ENCODE data around the gene DHRS9. TPM values are rescaled to one million over a fixed set of nuclear protein-coding genes. Genes with fewer than 3 reads are reported as not detected.

DHRS9 gene
- total and polyA plus RNA-seq, 9 of the 15 experiments (the other 6 are each of a cell fraction or from before 2014, with no cell fraction given): 0.27 to 1.7 (median 0.69) TPM

GRCh38 chr2:169050476-169051240, 18.7 kb upstream of the DHRS9 start (continued):
- TF ChIP-seq, protein P1, sequence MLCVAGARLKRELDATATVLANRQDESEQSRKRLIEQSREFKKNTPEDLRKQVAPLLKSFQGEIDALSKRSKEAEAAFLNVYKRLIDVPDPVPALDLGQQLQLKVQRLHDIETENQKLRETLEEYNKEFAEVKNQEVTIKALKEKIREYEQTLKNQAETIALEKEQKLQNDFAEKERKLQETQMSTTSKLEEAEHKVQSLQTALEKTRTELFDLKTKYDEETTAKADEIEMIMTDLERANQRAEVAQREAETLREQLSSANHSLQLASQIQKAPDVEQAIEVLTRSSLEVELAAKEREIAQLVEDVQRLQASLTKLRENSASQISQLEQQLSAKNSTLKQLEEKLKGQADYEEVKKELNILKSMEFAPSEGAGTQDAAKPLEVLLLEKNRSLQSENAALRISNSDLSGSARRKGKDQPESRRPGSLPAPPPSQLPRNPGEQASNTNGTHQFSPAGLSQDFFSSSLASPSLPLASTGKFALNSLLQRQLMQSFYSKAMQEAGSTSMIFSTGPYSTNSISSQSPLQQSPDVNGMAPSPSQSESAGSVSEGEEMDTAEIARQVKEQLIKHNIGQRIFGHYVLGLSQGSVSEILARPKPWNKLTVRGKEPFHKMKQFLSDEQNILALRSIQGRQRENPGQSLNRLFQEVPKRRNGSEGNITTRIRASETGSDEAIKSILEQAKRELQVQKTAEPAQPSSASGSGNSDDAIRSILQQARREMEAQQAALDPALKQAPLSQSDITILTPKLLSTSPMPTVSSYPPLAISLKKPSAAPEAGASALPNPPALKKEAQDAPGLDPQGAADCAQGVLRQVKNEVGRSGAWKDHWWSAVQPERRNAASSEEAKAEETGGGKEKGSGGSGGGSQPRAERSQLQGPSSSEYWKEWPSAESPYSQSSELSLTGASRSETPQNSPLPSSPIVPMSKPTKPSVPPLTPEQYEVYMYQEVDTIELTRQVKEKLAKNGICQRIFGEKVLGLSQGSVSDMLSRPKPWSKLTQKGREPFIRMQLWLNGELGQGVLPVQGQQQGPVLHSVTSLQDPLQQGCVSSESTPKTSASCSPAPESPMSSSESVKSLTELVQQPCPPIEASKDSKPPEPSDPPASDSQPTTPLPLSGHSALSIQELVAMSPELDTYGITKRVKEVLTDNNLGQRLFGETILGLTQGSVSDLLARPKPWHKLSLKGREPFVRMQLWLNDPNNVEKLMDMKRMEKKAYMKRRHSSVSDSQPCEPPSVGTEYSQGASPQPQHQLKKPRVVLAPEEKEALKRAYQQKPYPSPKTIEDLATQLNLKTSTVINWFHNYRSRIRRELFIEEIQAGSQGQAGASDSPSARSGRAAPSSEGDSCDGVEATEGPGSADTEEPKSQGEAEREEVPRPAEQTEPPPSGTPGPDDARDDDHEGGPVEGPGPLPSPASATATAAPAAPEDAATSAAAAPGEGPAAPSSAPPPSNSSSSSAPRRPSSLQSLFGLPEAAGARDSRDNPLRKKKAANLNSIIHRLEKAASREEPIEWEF (CRISPR knock-in tag; IDR thresholded peaks at IDR 0.05): no peak
- TF ChIP-seq THAP12 (CRISPR knock-in tag; IDR thresholded peaks at IDR 0.05): no peak
- TF ChIP-seq GATAD2A (IDR thresholded peaks at IDR 0.05): 0 out of 2 replicates have a peak, but pooled peaks have one; percentile 36
- 0 out of 2 replicates have a peak, but pooled peaks have one; percentile 25 for TF ChIP-seq HMG20A (CRISPR knock-in tag; conservative IDR thresholded peaks at IDR 0.05)
- TF ChIP-seq MAFG (tag; conservative IDR thresholded peaks at IDR 0.05): peak; percentile 98
- peak; percentile 86 for TF ChIP-seq CBFA2T2 (conservative IDR thresholded peaks at IDR 0.05)
- no peak for TF ChIP-seq ETV6 (IDR thresholded peaks at IDR 0.05; ENCODE audit: borderline replicate concordance in 1 of 2, low read depth in 2 of 2, low read length in 1 of 2)
- TF ChIP-seq ETV6 (CRISPR knock-in tag; IDR thresholded peaks at IDR 0.05; ENCODE audit: borderline replicate concordance): no peak
- peak; percentile 92 to 97 for TF ChIP-seq TRIM24 (IDR thresholded peaks at IDR 0.05)
- peak; percentile 80 for TF ChIP-seq HDAC3 (IDR thresholded peaks at IDR 0.05; ENCODE audit: borderline replicate concordance, partially characterized antibody)
- peak; percentile 57 for TF ChIP-seq FOXM1 (IDR thresholded peaks at IDR 0.05; ENCODE audit: low read depth)
- no peak for TF ChIP-seq FOXM1 (CRISPR knock-in tag; IDR thresholded peaks at IDR 0.05; ENCODE audit: low read depth)
- peak; percentile 98 for TF ChIP-seq NFE2 (IDR thresholded peaks at IDR 0.05; ENCODE audit: low read depth)
- TF ChIP-seq PURB (CRISPR knock-in tag; IDR thresholded peaks at IDR 0.05; ENCODE audit: low read depth): no peak
- TF ChIP-seq ZFPM2 (CRISPR knock-in tag; IDR thresholded peaks at IDR 0.05): no peak
- TF ChIP-seq, protein P2, sequence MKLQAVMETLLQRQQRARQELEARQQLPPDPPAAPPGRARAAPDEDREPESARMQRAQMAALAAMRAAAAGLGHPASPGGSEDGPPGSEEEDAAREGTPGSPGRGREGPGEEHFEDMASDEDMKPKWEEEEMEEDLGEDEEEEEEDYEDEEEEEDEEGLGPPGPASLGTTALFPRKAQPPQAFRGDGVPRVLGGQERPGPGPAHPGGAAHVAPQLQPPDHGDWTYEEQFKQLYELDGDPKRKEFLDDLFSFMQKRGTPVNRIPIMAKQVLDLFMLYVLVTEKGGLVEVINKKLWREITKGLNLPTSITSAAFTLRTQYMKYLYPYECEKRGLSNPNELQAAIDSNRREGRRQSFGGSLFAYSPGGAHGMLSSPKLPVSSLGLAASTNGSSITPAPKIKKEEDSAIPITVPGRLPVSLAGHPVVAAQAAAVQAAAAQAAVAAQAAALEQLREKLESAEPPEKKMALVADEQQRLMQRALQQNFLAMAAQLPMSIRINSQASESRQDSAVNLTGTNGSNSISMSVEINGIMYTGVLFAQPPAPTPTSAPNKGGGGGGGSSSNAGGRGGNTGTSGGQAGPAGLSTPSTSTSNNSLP (IDR thresholded peaks at IDR 0.05; ENCODE audit: borderline replicate concordance, low read depth, low read length): peak; percentile 86
- TF ChIP-seq, protein P3, sequence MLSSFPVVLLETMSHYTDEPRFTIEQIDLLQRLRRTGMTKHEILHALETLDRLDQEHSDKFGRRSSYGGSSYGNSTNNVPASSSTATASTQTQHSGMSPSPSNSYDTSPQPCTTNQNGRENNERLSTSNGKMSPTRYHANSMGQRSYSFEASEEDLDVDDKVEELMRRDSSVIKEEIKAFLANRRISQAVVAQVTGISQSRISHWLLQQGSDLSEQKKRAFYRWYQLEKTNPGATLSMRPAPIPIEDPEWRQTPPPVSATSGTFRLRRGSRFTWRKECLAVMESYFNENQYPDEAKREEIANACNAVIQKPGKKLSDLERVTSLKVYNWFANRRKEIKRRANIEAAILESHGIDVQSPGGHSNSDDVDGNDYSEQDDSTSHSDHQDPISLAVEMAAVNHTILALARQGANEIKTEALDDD (IDR thresholded peaks at IDR 0.05): peak; percentile 98
- peak; percentile 64 to 81 for TF ChIP-seq NCOA2 (IDR thresholded peaks at IDR 0.05; ENCODE audit: partially characterized antibody in 2 of 2)
